Bronchial epithelial cell (primary cell): Measurements from ENCODE around the gene PANK1. TPM values are rescaled to one million over a fixed set of nuclear protein-coding genes. Genes with fewer than 3 reads are reported as not detected.

Experiments used
- DNase-seq: peaks from one replicate; pipeline ENCODE4 v3.0.0-alpha.2; 2010; ENCODE audit warnings: low read depth
- FAIRE-seq: peaks from 2 replicates; lab custom pipeline; 2011; peaks lifted over from hg19 to GRCh38; lab: Jason Lieb, UNC
- H3K27me3 ChIP-seq: 2 replicates; pipeline ENCODE4 v1.5.1; 2011; ENCODE audit warnings: low read length; ENCODE audit not compliant: control insufficient read depth, insufficient read depth
- H3K36me3 ChIP-seq: 2 replicates; pipeline ENCODE4 v1.5.1; 2011; ENCODE audit warnings: low read length; ENCODE audit not compliant: control insufficient read depth, insufficient read depth
- H3K4me3 ChIP-seq: 2 replicates; pipeline ENCODE4 v1.5.1; 2011; ENCODE audit warnings: mild to moderate bottlenecking, low read depth, low read length, control low read depth
- CTCF ChIP-seq: IDR thresholded peaks from 2 replicates; pipeline ENCODE4 v1.5.1; 2011; ENCODE audit warnings: mild to moderate bottlenecking, moderate library complexity, low read length, control low read depth, inconsistent platforms; ENCODE audit not compliant: insufficient read depth, severe bottlenecking
- total RNA-seq: library from RNA; depleted of rRNA; stranded (reverse); fragments of >200 nt; gene quantifications from 2 replicates; pipeline ENCODE4 v1.2.1, GENCODE V29; 2014

Gene PANK1
- total RNA-seq, 1 donor from 2014 or later: 8.4 TPM

- TF ChIP-seq CTCF: no peak
- Histone ChIP-seq H3K4me3 (no peak overlapping the region), H3K27me3 (no peaks in the 10 kb centered on the region), H3K36me3 (no peaks in the 10 kb centered on the region)
- DNase-seq: peak; percentile 11
- peak; percentile 40 for FAIRE-seq
Observed at GRCh38 chr10:89668386-89669071, 23.5 kb upstream of the PANK1 start.

DNA sequence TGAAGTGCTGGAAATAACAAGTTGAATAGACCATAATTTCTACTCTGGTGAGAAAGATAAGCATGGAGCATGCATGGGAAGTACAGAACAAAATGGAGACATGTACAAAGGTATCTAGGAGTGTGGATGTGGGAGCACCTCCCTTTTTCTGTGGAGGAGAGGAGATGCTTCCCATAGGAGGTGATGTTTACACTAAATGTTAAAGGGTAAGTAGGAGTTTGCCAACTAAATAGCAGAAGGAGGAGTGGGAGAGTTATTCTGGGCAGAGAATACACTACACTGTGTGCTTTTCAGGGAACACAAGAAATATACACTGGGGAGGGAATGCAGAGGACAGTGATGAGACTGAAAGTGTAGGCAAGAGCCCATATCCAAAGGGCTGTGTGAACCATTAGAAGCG, 21.1 kb upstream of the PANK1 start:
- Histone ChIP-seq H3K4me3 (no peak overlapping the region), H3K36me3 (no peaks in the 10 kb centered on the region), H3K27me3 (no peaks in the 10 kb centered on the region)
- FAIRE-seq: no peak
- no peak for DNase-seq
- TF ChIP-seq CTCF: no peak

- FAIRE-seq: no peak
Observed at GRCh38 chr10:89665302-89665701, 20.3 kb upstream of the PANK1 start.

GRCh38 chr10:89664203-89664602, 19.2 kb upstream of the PANK1 start:
- no peak for TF ChIP-seq CTCF
- FAIRE-seq: no peak

More at GRCh38 chr10:89665302-89665701, 20.3 kb upstream of the PANK1 start:
- H3K27me3 ChIP-seq: no peaks in the 10 kb centered on the region
- no peak overlapping the region for H3K4me3 ChIP-seq
- H3K36me3 ChIP-seq: no peaks in the 10 kb centered on the region
- TF ChIP-seq CTCF: peak; percentile 43
- peak; percentile 79 for DNase-seq

DNA sequence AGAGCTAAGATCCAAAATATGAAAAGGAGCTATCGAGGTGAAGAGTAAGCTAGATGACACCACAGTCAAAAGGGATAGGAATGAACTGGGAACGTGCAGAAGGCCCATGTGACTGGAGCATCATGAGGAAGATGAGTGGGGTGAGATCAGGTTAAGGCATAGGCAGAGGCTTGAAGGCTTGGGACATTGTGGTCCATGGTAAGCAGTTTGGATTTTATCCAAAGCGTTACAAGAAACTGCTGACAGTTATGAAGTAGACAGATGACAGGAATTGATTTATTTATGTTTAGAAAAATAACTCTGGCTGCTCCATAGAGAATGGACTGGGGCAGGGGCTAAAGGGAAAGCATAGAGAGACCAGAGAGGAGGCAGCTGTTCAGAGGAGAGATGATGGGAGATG, 18.1 kb upstream of the PANK1 start:
- no peak for FAIRE-seq
- H3K4me3 ChIP-seq: no peak overlapping the region
- no peak for TF ChIP-seq CTCF

More at GRCh38 chr10:89664203-89664602, 19.2 kb upstream of the PANK1 start:
- Histone ChIP-seq H3K4me3 (no peak overlapping the region), H3K36me3 (no peaks in the 10 kb centered on the region), H3K27me3 (no peaks in the 10 kb centered on the region)
- DNase-seq: no peak

DNA sequence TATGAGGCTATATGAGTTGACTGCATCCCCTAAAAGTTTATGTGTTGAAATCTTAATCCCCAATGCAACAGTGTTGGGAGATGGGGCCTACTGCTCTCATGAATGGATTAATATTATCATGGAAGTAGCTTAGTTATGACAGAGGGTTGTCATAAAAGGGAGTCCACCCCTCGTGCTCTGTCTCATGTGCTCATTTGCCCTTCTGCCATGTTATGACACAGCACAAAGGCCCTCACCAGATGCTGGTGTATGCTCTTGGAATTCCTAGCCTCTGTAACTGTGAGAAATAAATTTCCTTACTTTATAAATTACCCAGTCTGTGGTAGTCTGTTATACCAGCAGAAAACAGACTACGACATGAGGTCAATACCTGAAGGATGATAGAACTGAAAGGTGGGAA, 17.6 kb upstream of the PANK1 start:
- no peaks in the 10 kb centered on the region for H3K36me3 ChIP-seq
- FAIRE-seq: no peak
- TF ChIP-seq CTCF: no peak
- no peaks in the 10 kb centered on the region for H3K27me3 ChIP-seq
- H3K4me3 ChIP-seq: no peak overlapping the region
- DNase-seq: no peak

More for the DNA sequence above, 18.1 kb upstream of the PANK1 start:
- no peak for DNase-seq
- no peaks in the 10 kb centered on the region for H3K27me3 ChIP-seq
- no peaks in the 10 kb centered on the region for H3K36me3 ChIP-seq
